HepG2 (cell line): ENCODE data around the gene MAN1C1.

Experiments
- BRD4 ChIP-seq: sonication (generic); formaldehyde crosslinking; IDR thresholded peaks from 2 replicates; pipeline ENCODE4 v1.4.0; 2020; ENCODE audit warnings: missing genetic modification reagents
- ZBTB7A ChIP-seq: sonication (generic); formaldehyde crosslinking; IDR thresholded peaks from 2 replicates; pipeline ENCODE4 v1.8.0; 2022; ENCODE audit warnings: mild to moderate bottlenecking, missing genetic modification reagents

- TF ChIP-seq ZBTB7A (CRISPR knock-in tag) = no peak
- no peak for TF ChIP-seq BRD4 (CRISPR knock-in tag)
These were observed 107.6 kb downstream of the MAN1C1 start for GRCh38 chr1:25724201-25724600.
